ENCODE measurements around the gene ZC3H6. TPM values are rescaled to one million over a fixed set of nuclear protein-coding genes. Genes with fewer than 3 reads are reported as not detected.
"Not testable (repeated sequence)": the region's sequence is repeated elsewhere in the genome, so short reads cannot be mapped to it uniquely, and the experiment has no call there.

Gene ZC3H6
- polyA plus RNA-seq, 2 of the 4 experiments (the other 2 are of a cell fraction), result 0.75 to 1.9 TPM

DNA sequence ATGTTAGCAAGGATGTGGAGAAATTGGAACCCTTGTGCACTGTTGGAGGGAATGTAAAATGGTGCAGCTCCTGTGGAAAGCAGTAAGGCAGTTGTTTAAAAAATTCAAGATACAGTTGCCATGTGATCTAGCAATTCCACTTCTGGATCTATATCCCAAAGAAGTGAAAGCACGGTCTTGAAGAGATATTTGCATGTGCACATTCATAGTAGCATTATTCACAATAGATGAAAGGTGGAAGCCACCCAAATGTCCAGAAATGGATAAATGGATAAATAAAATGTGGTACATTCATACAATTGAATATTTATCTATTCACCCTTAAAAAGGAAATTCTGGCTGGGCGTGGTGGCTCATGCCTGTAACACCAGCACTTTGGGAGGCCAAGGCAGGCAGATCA lies 78.9 kb downstream of the ZC3H6 start:
- H3K4me2 ChIP-seq; ATAC-seq; DNase-seq (ENCODE audit: low read depth in 1 of 2, low spot score in 1 of 2); POLR2A ChIA-PET; H3K27ac ChIP-seq; CTCF ChIA-PET; FAIRE-seq; H3K9me3 ChIP-seq; H3K4me3 ChIP-seq; H3K4me1 ChIP-seq: not testable (repeated sequence)
- WGBS (ENCODE audit: missing lambda C conversion rate), result 54% methylated on average over 2 of the region's 2 CpGs

DNA sequence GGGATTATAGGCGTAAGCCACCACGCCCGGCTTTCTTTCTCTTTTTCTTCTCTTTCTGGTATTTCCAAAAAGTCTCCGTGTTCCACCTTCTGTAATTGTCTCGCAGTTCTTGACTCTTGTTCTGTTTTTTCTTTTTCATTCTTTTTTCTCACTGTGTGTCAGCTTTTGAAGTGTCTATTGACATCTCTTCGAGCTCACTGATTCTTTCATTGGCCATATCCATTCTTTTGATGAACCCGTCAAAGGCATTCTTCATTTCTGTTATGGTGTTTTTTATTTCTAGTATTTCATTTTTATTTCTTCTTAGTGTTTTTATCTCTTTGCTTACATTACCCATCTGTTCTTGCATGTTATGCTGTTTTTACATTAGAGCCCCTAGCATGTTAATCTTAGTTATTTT lies 84.7 kb downstream of the ZC3H6 start:
- WGBS (ENCODE audit: missing lambda C conversion rate), result 78% methylated on average over 7 of the region's 7 CpGs
- POLR2A ChIA-PET; FAIRE-seq; H3K4me3 ChIP-seq; ATAC-seq; H3K27ac ChIP-seq; DNase-seq (ENCODE audit: low read depth in 1 of 2, low spot score in 1 of 2); H3K4me2 ChIP-seq; H3K4me1 ChIP-seq: not testable (repeated sequence)
- CTCF ChIA-PET, result interaction anchor here (0.7 kb wide), 1 partner anchor 239 kb away, joined by 3 read pairs; no protein-coding TSS in a partner anchor
- peaks cover 12% of the 10 kb centered on the region; the same call in 1 of the 3 replicates for H3K9me3 ChIP-seq

Small RNAs within 50 kb of the gene (small RNA-seq; reads per million reads assigned to genes)
- 0 to 0.04 (median 0) reads per million in 6 experiments for gene AC115115.1

Other genes with a start within 250 kb of the ZC3H6 start
- gene TMEM87B, start 220.3 kb upstream of the ZC3H6 start, polyA plus RNA-seq (2011; rRNA removed), result 18.8 and 27.0 TPM in 2 replicates
- 12.1 to 15.9 TPM (median 12.3 TPM) in 3 replicates for gene TMEM87B, start 220.3 kb upstream of the ZC3H6 start, polyA plus RNA-seq (2017; fragmentation: RNase III; extraction: RNeasy Plus Mini Kit Qiagen cat#74134 plus additional on column Dnase treatment)
- 0.47 and 0.50 TPM in 2 replicates for gene FBLN7, start 137.2 kb upstream of the ZC3H6 start, polyA plus RNA-seq (2011; rRNA removed)
- 0.31 to 0.63 TPM (median 0.63 TPM) in 3 replicates for gene FBLN7, start 137.2 kb upstream of the ZC3H6 start, polyA plus RNA-seq (2017; fragmentation: RNase III; extraction: RNeasy Plus Mini Kit Qiagen cat#74134 plus additional on column Dnase treatment)
- gene ZC3H8, start 20.6 kb upstream of the ZC3H6 start, polyA plus RNA-seq (2011; rRNA removed), result 10.1 and 20.2 TPM in 2 replicates
- 13.2 to 16.5 TPM (median 15.2 TPM) in 3 replicates for gene ZC3H8, start 20.6 kb upstream of the ZC3H6 start, polyA plus RNA-seq (2017; fragmentation: RNase III; extraction: RNeasy Plus Mini Kit Qiagen cat#74134 plus additional on column Dnase treatment)
- gene RGPD8, start 158.0 kb downstream of the ZC3H6 start, polyA plus RNA-seq (2011; rRNA removed), result 5.0 and 7.6 TPM in 2 replicates
- 2.4 to 3.5 TPM (median 2.7 TPM) in 3 replicates for gene RGPD8, start 158.0 kb downstream of the ZC3H6 start, polyA plus RNA-seq (2017; fragmentation: RNase III; extraction: RNeasy Plus Mini Kit Qiagen cat#74134 plus additional on column Dnase treatment)
- gene TTL, start 206.6 kb downstream of the ZC3H6 start, polyA plus RNA-seq (2011; rRNA removed), result 29.7 and 39.0 TPM in 2 replicates
- 29.8 to 33.1 TPM (median 31.3 TPM) in 3 replicates for gene TTL, start 206.6 kb downstream of the ZC3H6 start, polyA plus RNA-seq (2017; fragmentation: RNase III; extraction: RNeasy Plus Mini Kit Qiagen cat#74134 plus additional on column Dnase treatment)

All from A549 (cell line).